HL-60/S4 treated with retinoic acid at 250 ng/mL for 4 days and 3 days (cell line): ENCODE measurements around the gene MB.
"Not testable (repeated sequence)": the region's sequence is repeated elsewhere in the genome, so short reads cannot be mapped to it uniquely, and the experiment has no call there.

Source experiments
- in situ Hi-C: fragments of 300-500 bp; cut with MboI; formaldehyde crosslinking; loops from 2 replicates; pipeline ENCODE4 v1.7.0; 2022; ENCODE audit warnings: low sequenced_read_pairs

The MB gene

GRCh38 chr22:35617137-35617755, at the start of gene MB:
Gene MB, minus strand, starts transcription at chr22:35617329. Its CDS starts 72 bp downstream, at chr22:35617257.
- in situ Hi-C loops = no loop called here

- in situ Hi-C loops = not testable (repeated sequence)
Observed at GRCh38 chr22:35666699-35667098, 49.6 kb upstream of the MB start.

- in situ Hi-C loops = no loop called here
Observed at GRCh38 chr22:35664955-35665587, 47.9 kb upstream of the MB start.

- in situ Hi-C loops = no loop called here
Observed at GRCh38 chr22:35663371-35663770, 46.2 kb upstream of the MB start.

- in situ Hi-C loops = no loop called here
Observed at GRCh38 chr22:35662914-35663313, 45.8 kb upstream of the MB start.

- in situ Hi-C loops = no loop called here
Observed at GRCh38 chr22:35661464-35661863, 44.3 kb upstream of the MB start.

- in situ Hi-C loops = no loop called here
Observed at GRCh38 chr22:35660291-35661127, 43.4 kb upstream of the MB start.

GRCh38 chr22:35657571-35658312, 40.6 kb upstream of the MB start:
- in situ Hi-C loops = no loop called here

GRCh38 chr22:35656284-35656752, 39.2 kb upstream of the MB start:
- in situ Hi-C loops = no loop called here

- in situ Hi-C loops = no loop called here
Observed at GRCh38 chr22:35653824-35654223, 36.7 kb upstream of the MB start.

- in situ Hi-C loops = no loop called here
Observed at GRCh38 chr22:35651085-35651484, 34.0 kb upstream of the MB start.

- in situ Hi-C loops = no loop called here
Observed at GRCh38 chr22:35649636-35650250, 32.6 kb upstream of the MB start.

- in situ Hi-C loops = no loop called here
Observed at GRCh38 chr22:35649026-35649553, 32.0 kb upstream of the MB start.

- in situ Hi-C loops = no loop called here
Observed at GRCh38 chr22:35648066-35649025, 31.2 kb upstream of the MB start, which contains the start of gene APOL6. Gene APOL6, plus strand, starts transcription at chr22:35648446. Its CDS starts 7,980 bp downstream, at chr22:35656426.

GRCh38 chr22:35645646-35646045, 28.5 kb upstream of the MB start:
- in situ Hi-C loops = no loop called here

GRCh38 chr22:35643991-35644390, 26.9 kb upstream of the MB start:
- in situ Hi-C loops = no loop called here

- in situ Hi-C loops = no loop called here
Observed at GRCh38 chr22:35642305-35642741, 25.2 kb upstream of the MB start.

- in situ Hi-C loops = no loop called here
Observed at GRCh38 chr22:35641494-35642120, 24.5 kb upstream of the MB start.

GRCh38 chr22:35638410-35638809, 21.3 kb upstream of the MB start:
- in situ Hi-C loops = no loop called here
